ENCODE measurements around the gene KCNH4. TPM values are rescaled to one million over a fixed set of nuclear protein-coding genes. Genes with fewer than 3 reads are reported as not detected.
"Not testable (repeated sequence)": the region's sequence is repeated elsewhere in the genome, so short reads cannot be mapped to it uniquely, and the experiment has no call there.

KCNH4 gene
- total RNA-seq, 1 experiment from 2014 or later: not detected

GRCh38 chr17:42212382-42212781, 31.4 kb upstream of the KCNH4 start (continued):
- TF ChIP-seq FOSL1 (IDR thresholded peaks at IDR 0.05; ENCODE audit: low read depth) (no peak), ZNF274 (IDR thresholded peaks at IDR 0.05; ENCODE audit: low read depth, low read length) (no peak), SIN3A (IDR thresholded peaks at IDR 0.05; ENCODE audit: low read depth) (no peak), ZFX (IDR thresholded peaks at IDR 0.05) (no peak), MAX (IDR thresholded peaks at IDR 0.05) (no peak), JUND (IDR thresholded peaks at IDR 0.05) (no peak)

- H3K27me3 ChIP-seq (ENCODE audit: insufficient read depth, low read length); ATAC-seq; H3K4me2 ChIP-seq (ENCODE audit: low read length); RAD21 ChIA-PET (ENCODE audit: low non-redundant PET in 1 of 2, low total read pairs in 2 of 2, uncharacterized antibody in 2 of 2, unreplicated experiment in 2 of 2); intact Hi-C loops (cut with micrococcal nuclease); H3K9me3 ChIP-seq (ENCODE audit: control insufficient read depth in 1 of 2, insufficient read depth in 1 of 2, low read depth in 1 of 2, low read length in 2 of 2); POLR2A ChIA-PET; DNase-seq (ENCODE audit: low read depth, low spot score); H3K27ac ChIP-seq (ENCODE audit: low read depth, low read length); H4K20me1 ChIP-seq (ENCODE audit: insufficient read depth); H3K9me2 ChIP-seq (ENCODE audit: insufficient read depth); H3K4me3 ChIP-seq (replicated peaks in 1 of 2; ENCODE audit: low read depth in 1 of 2, low read length in 2 of 2); H3K36me3 ChIP-seq (ENCODE audit: control insufficient read depth in 1 of 2, insufficient read depth in 2 of 2, low read length in 2 of 2); H3K4me1 ChIP-seq (ENCODE audit: control insufficient read depth in 1 of 2, insufficient read depth in 2 of 2, low read length in 2 of 2); H3K9ac ChIP-seq (ENCODE audit: low read length); H3K79me2 ChIP-seq (ENCODE audit: insufficient read depth, low read length); BruUV-seq (replicated peaks); H2AFZ ChIP-seq (ENCODE audit: low read depth, low read length, poor library complexity, severe bottlenecking): not testable (repeated sequence)
- CTCF ChIA-PET: interaction anchor here (2.8 kb wide), 1 partner anchor 11 kb away, joined by 11 read pairs; no protein-coding TSS in a partner anchor
Observed at GRCh38 chr17:42211921-42212341, 31.0 kb upstream of the KCNH4 start.

GRCh38 chr17:42210046-42210445, 29.1 kb upstream of the KCNH4 start:
- POLR2A ChIA-PET: no interaction called here
- RAD21 ChIA-PET (ENCODE audit: low non-redundant PET in 1 of 2, low total read pairs in 2 of 2, uncharacterized antibody in 2 of 2, unreplicated experiment in 2 of 2): no interaction called here
- Histone ChIP-seq H3K4me2 (ENCODE audit: low read length) (no peak overlapping the region), H3K79me2 (ENCODE audit: insufficient read depth, low read length) (no peaks in the 10 kb centered on the region), H2AFZ (ENCODE audit: low read depth, low read length, poor library complexity, severe bottlenecking) (no peak overlapping the region), H3K4me1 (ENCODE audit: control insufficient read depth in 1 of 2, insufficient read depth in 2 of 2, low read length in 2 of 2) (no peaks in the 10 kb centered on the region), H3K9me2 (ENCODE audit: insufficient read depth) (no peaks in the 10 kb centered on the region), H3K9ac (ENCODE audit: low read length) (no peak overlapping the region), H3K9me3 (ENCODE audit: control insufficient read depth in 1 of 2, insufficient read depth in 1 of 2, low read depth in 1 of 2, low read length in 2 of 2) (no peaks in the 10 kb centered on the region), H3K27ac (ENCODE audit: low read depth, low read length) (no peak overlapping the region), H3K36me3 (ENCODE audit: control insufficient read depth in 1 of 2, insufficient read depth in 2 of 2, low read length in 2 of 2) (peaks cover 0 to 4% of the 10 kb centered on the region in 2 experiments; a peak in 1 of 4 replicates), H3K27me3 (ENCODE audit: insufficient read depth, low read length) (no peaks in the 10 kb centered on the region), H4K20me1 (ENCODE audit: insufficient read depth) (no peaks in the 10 kb centered on the region), H3K4me3 (replicated peaks in 1 of 2; ENCODE audit: low read depth in 1 of 2, low read length in 2 of 2) (no peak overlapping the region)
- no peak for DNase-seq (ENCODE audit: low read depth, low spot score)
- BruUV-seq (replicated peaks): no TSS peak
- ATAC-seq: no peak
- CTCF ChIA-PET: no interaction called here
- intact Hi-C loops (cut with micrococcal nuclease): no loop called here
- TF ChIP-seq CEBPB (IDR thresholded peaks at IDR 0.05; ENCODE audit: low read depth): no peak
- TF ChIP-seq ZBTB33 (IDR thresholded peaks at IDR 0.05; ENCODE audit: extremely low read depth, insufficient replicate concordance, low read length): no peak
- no peak for TF ChIP-seq SRF (IDR thresholded peaks at IDR 0.05; ENCODE audit: low read depth)
- no peak for TF ChIP-seq REST (IDR thresholded peaks at IDR 0.05; ENCODE audit: low read depth)
- no peak for TF ChIP-seq RAD21 (IDR thresholded peaks at IDR 0.05; ENCODE audit: low read depth)
- no peak for TF ChIP-seq POLR2AphosphoS5 (IDR thresholded peaks at IDR 0.05; ENCODE audit: low read depth, low read length)

Measured in HCT116 (cell line).